SH-SY5Y (cell line): ENCODE measurements around the gene MAPK10.

ENCODE experiments used
- GATA2 ChIP-seq: IDR thresholded peaks from 2 replicates; pipeline ENCODE4 v1.6.1; 2011; ENCODE audit warnings: mild to moderate bottlenecking, low read depth, low read length
- GATA3 ChIP-seq: IDR thresholded peaks from 2 replicates; pipeline ENCODE4 v1.6.1; 2011; ENCODE audit warnings: low read depth, mild to moderate bottlenecking, low read length, moderate library complexity

MAPK10 gene

GRCh38 chr4:86269354-86269753 is 90.5 kb downstream of the MAPK10 start:
- no peak for TF ChIP-seq GATA2
- no peak for TF ChIP-seq GATA3

- TF ChIP-seq GATA3 (no peak), GATA2 (no peak)
These were observed 95.6 kb downstream of the MAPK10 start for GRCh38 chr4:86264241-86264640.

GRCh38 chr4:86261636-86262035 is 98.2 kb downstream of the MAPK10 start:
- no peak for TF ChIP-seq GATA3
- TF ChIP-seq GATA2 = no peak

GRCh38 chr4:86256086-86256485 is 103.8 kb downstream of the MAPK10 start:
- TF ChIP-seq GATA3 (no peak), GATA2 (no peak)

- no peak for TF ChIP-seq GATA2
- no peak for TF ChIP-seq GATA3
These were observed 109.2 kb downstream of the MAPK10 start for GRCh38 chr4:86250619-86251018.

- TF ChIP-seq GATA3 = no peak
- no peak for TF ChIP-seq GATA2
These were observed 109.8 kb downstream of the MAPK10 start for GRCh38 chr4:86250006-86250405.

- TF ChIP-seq GATA2 (no peak), GATA3 (no peak)
These were observed 110.8 kb downstream of the MAPK10 start for GRCh38 chr4:86249074-86249473.

- TF ChIP-seq GATA3 (no peak), GATA2 (no peak)
These were observed 111.9 kb downstream of the MAPK10 start for GRCh38 chr4:86247906-86248305.

- TF ChIP-seq GATA3 (no peak), GATA2 (no peak)
These were observed 112.5 kb downstream of the MAPK10 start for GRCh38 chr4:86247320-86247719.

GRCh38 chr4:86243750-86244149 is 116.1 kb downstream of the MAPK10 start:
- TF ChIP-seq GATA3 (no peak), GATA2 (no peak)

GRCh38 chr4:86242677-86243076 is 117.2 kb downstream of the MAPK10 start:
- TF ChIP-seq GATA2 = no peak
- no peak for TF ChIP-seq GATA3

GRCh38 chr4:86235549-86235948 is 124.3 kb downstream of the MAPK10 start:
- no peak for TF ChIP-seq GATA3
- TF ChIP-seq GATA2 = no peak

GRCh38 chr4:86233681-86234080 is 126.2 kb downstream of the MAPK10 start:
- TF ChIP-seq GATA3 (no peak), GATA2 (no peak)

GRCh38 chr4:86233090-86233489 is 126.8 kb downstream of the MAPK10 start:
- TF ChIP-seq GATA2 (no peak), GATA3 (no peak)

GRCh38 chr4:86223472-86223871 is 136.4 kb downstream of the MAPK10 start:
- no peak for TF ChIP-seq GATA3
- no peak for TF ChIP-seq GATA2

- TF ChIP-seq GATA3 = no peak
- no peak for TF ChIP-seq GATA2
These were observed 138.9 kb downstream of the MAPK10 start for GRCh38 chr4:86221002-86221401.
